NCI-H2227 treated with DMSO at 0.1 percent for 48 hours (cell line): ENCODE data around the gene C16orf95.
A peak's percentile ranks its signal among the peaks of the same experiment; 100 is the strongest.
"Not testable (repeated sequence)": the region's sequence is repeated elsewhere in the genome, so short reads cannot be mapped to it uniquely, and the experiment has no call there.

Experiments used
- DNase-seq: peaks from one replicate; lab custom pipeline; 2025; lab: John Stamatoyannopoulos, UW

Gene C16orf95, protein sequence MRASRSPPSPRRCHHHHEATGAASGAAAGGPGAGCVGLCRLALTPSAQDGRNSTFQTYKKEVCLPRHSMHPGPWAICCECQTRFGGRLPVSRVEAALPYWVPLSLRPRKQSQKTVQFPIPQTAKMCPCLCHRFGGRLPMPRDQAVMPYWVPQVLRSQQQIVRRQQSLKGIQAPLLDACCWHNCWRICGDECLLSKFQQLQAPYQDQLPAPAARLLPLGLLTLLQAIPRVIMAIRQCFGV

DNA sequence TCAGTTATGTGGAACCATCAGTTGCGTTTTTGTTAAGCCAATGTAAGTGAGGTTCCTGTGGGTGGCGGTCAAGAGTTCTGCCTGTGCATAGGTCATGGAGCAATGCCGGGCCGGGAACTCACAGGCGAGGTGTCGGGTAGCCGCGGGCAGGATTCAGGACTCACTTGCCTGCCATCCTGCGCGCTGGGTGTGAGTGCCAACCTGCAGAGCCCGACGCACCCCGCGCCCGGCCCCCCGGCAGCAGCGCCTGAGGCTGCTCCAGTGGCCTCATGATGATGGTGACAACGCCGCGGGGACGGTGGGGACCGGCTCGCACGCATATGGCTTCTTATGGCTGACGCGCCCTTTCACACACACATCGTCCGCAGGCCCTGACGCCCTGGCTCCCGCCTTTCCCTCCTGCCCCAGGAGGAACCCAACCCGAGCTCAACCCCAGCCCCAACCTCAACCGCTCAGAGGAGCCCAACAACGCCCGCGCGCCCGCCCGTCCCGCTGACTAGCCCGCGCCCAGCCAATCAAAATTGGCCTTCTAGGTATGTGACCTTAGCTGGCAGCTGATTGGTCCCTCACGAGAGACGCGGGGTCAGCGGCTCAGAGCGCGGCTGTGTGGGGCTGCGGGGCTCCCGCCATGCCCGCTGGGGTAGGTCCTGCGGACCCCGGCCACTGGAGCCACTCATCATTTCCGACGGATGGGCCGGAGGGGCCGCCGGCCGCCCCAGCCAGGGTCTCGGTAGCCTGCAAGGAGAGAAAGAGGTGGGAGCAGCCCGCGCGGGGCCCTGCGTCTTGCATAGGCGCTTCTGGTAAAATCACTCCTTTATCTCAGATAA is at the start of gene C16orf95:
TSS of gene C16orf95 (minus strand) at position 470 of the 827 bp plus-strand sequence. CDS start at position 320, 150 bp downstream.
- peak; percentile 85 for DNase-seq

DNA sequence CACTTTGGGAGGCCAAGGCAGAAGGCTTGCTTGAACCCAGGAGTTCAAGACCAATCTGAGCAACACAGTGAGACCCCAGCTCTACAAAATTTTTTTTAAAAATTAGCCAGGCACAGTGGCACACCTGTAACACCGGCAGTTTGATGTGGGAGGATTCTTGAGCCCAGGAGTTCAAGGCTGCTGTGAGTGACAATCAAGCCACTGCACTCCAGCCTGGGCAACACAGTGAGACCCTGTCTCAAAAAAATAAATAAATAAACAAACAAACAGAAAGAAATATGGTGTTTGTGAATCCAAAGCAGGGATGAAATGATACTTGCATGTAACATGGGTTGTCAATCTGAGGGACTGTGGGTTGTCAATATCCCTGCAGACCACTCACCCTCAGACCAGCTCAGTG is 49.7 kb upstream of the C16orf95 start:
- DNase-seq, result no peak

DNA sequence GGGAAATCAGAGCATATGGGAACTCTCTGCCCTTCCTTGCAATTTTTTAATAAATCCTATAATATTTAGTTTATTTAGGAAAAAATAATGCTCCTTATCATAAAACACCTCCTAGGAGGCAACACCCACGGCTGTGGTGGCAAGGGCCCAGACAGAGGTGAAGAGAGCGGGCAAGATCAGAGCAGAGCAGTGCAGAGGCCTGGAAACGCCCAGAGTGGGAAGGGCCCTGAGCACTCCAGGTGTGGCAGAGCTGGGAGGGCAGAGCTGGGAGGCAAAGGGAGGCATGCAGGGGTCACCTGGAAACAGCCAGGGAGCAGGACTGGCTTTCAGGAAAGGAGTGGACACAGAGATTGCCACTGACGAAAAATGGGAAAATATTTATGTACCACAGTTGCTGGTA is 49.1 kb upstream of the C16orf95 start:
- DNase-seq, result no peak

DNA sequence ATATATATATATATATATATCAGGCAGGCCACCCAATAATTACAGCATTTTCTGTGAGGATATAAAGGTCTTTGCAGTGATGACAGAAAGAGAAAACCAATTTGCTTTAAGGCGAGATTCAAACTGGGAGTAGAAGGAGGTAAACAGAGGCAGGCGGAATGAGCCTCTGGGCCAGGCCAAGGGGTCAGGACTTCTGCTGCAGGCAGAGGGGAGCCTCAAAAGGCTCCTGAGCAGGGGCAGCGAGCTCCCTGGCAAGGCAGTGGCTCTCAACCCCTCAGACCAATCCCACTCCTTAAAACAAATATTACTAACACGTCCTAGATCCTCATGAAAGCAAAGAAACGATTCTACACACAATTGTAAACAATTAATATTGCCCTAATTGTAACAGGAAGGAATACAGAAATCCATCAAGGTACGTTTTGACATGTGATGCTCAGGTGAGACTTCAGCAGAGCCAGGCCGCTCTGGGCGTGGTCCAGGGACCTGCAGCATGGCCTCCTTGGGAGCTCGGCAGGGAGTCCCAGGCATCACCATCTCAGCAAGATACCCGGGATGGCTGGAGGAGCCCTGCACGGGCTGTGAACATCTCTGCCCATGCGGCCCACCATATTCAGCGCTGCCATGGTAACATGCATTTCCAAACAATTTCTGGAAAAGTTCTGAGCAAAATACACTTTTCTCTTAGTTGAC is 48.0 kb upstream of the C16orf95 start:
- DNase-seq, result no peak

DNA sequence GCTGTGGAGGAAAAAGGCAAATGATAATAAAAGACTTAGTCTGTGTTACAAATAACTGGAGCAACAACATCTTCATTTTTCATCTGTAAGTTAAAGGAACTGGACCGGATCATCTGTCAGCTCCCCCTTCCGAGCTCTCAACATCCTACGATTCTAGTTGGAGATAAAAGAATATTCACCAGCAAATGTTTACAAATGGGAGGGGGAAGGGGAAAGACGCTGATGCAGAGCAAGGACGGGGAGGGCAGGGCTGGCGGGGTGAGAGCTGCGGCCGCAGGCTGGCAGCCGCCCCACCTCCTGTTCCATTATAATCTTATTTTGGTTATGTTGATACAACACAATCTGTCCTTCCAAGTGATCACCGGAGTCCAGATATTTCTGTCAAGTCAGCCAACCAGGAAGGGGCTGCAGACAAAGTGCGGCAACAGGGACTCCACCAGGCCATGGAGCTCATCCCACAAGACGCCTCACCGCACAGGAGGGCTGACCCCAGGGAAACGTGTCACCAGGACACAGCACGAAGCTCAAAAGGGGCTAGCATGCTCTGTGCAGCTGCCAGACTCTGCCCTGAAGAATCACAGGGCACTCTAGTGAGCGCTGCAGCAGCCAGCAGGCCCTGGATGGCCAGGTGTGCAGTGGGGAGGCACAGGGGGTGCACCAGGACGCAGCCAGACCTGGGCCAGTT is 46.7 kb upstream of the C16orf95 start:
- DNase-seq, result no peak

DNA sequence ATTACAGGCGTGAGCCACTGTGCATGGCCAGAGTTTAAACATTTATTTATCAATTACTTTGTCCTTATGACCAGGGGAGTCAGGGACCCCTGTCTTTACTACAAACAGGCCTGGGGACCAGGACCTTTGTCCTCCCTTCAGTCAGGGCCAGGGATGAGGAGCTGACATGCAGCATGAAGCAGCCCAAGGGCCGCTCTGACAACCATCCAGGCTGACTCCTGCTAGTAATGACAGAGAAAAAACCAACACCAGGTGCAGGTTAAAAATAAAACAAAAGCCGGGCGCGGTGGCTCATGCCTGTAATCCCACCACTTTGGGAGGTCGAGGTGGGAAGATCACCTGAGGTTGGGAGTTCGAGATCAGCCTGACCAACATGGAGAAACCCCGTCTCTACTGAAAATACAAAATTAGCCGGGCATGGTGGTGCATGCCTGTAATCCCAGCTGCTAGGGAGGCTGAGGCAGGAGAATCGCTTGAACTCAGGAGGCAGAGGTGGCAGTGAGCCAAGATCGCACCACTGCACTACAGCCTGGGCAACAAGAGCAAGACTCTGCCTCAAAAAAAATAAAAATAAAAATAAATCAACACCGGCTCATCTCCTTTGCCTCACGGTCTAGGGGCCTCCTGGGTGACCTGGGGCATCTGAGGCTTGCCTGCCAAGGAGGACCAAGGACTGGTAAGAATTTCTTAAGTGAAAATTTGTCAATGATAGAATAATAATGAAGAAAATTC is 45.8 kb upstream of the C16orf95 start:
- DNase-seq, result not testable (repeated sequence)

DNA sequence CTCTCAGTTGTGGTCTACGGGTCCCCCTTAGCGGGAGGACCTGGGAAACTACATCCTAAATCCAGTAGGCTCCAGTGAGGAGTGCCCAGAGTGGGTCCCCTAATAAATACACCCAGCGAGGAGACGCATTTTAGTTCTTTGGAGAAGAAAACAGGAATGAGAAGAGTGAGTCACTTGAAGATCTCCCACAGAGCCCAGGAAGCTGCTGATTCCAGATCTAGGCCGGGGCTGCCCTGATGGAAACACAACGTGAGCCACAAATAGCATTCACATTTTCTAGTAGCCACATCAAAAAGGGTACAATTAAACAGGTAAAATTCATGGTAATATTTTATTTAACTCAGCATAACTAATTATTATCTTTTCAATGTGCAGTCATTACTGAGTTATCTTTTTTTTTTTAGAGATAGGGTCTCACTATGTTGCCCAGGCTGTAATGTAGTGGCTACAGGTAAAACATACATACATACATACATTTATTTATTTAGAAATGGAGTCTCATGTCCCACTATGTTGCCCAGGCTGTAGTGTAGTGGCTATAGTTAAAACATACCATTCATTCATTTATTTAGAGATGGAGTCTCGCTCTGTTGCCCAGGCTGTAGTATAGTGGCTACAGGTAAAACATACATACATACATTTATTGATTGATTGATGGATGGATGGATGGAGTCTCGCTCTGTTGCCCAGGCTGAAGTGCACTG is 44.9 kb upstream of the C16orf95 start:
- no peak for DNase-seq

DNA sequence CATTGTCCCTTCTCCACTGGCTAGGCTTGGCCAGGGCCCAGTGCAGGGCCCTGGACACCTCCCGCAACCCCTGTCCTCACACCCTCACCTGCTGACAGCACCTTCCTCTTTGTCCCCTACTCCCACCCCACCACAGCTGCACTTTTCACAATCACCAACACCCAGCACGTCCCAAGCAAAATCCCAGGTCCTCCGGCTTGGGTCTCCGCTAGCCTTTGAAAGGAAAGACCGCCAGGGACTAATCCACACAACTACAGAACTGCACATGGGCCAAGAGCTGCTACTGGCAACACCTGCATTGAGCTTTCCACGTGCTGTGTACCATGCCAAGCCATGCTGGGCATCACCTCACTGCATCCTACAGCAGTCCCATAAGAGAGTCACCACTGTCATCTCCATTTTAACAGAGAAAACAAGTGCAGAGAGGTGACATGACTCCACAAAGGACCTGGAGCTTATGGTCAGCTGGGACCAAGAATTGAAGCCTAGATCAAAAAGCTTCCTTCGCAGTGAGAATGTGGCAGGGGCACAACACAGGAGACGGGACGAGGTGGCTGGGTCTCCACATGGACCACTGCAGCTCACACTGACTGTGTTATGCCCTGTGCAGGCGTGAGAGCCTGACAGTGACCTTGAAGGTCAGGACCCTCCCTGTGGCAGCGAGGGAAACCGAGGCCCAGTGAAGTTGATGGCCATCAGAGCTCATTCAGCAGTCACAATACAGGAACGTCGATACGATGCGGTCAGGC is 43.8 kb upstream of the C16orf95 start:
- no peak for DNase-seq

DNA sequence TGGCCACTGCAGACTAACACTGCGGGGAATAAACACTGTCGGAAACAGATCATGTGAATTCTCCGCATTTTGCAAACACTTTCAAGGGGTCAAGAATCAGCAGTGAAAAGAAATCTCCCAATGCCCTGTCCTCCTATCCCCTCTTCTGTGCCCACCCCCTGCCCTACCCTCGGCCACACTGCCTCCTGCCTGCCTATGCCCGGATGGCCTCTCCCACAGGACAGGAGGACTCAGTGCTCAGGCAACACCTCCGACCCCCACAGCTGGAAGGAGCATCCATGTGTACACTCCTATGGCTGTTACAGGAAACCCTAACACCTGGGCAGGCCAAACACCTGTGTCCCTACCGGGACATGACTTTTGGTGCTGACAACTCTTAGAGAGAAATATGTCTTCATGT is 41.9 kb upstream of the C16orf95 start:
- DNase-seq, result no peak

DNA sequence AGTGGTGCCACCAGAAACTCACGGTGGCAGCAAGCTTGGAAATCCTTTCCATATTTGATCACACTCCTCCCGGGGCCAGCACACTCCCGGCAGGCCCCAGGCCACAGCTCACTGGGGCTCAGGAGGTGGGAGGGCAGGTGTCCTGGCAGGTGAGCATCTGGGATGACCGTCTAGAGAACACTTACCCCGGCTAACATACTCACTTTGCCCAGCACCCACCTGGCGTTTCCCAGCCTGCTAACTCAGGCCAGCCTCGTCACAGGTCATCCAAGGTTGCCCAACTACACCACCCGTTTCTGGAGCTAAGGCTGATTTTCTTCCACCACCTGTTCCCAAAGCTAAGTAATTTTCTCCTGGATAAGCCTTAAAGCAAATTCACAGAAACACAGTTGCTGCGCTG is 41.5 kb upstream of the C16orf95 start:
- no peak for DNase-seq

DNA sequence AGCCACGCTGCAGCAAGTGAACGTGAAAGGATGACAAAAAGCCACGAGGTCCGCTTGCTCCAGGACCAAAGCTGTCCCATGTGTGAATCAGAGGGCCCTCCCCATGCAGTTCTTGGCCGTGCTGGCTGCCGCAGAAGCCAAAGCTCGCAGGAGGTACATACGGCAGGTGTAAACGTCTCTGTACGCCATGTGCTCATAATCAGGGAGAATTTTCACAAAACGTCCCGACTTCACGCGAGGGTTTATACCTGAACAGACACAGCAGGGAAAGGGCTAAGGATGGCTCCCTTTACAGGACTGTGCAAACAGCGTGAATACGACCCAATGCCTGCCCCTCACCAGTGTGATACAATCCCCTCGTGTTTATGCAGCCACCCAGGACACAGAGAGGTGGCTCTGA is 41.1 kb upstream of the C16orf95 start:
- DNase-seq, result no peak

DNA sequence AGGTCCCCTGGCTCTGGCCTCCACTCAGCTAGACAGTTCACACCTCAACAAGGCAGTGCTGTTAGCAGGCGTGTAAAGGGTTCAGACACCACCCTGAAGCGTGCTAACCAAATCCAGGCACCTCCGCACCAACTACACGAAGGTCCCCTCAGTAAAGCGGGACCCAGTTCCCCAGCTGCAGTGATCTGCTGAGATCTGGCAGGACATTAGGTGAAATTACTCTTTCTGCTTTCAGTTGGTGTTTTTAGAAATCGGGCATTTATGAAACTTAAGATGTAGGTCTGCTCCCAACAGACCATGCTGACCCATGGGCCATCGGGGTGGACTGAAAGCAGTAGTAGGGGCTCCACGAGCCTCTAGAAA is 39.3 kb upstream of the C16orf95 start:
- DNase-seq, result no peak

DNA sequence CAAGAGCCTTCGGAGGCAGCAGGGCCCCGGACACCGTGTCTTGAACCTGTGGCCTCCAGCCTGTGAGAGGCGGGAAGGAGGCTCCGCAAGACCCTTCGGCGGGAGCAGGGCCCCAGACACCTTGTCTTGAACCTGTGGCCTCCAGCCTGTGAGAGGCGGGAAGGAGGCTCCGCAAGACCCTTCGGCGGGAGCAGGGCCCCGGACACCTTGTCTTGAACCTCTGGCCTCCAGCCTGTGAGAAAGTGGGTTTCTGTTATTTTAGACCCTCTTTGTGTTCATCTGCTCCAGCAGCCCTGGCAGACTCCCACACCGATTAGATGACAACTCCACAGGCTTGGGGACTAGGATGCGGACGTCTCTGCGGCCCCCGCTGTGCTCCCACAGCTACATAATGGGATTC is 36.4 kb upstream of the C16orf95 start:
- DNase-seq, result no peak

DNA sequence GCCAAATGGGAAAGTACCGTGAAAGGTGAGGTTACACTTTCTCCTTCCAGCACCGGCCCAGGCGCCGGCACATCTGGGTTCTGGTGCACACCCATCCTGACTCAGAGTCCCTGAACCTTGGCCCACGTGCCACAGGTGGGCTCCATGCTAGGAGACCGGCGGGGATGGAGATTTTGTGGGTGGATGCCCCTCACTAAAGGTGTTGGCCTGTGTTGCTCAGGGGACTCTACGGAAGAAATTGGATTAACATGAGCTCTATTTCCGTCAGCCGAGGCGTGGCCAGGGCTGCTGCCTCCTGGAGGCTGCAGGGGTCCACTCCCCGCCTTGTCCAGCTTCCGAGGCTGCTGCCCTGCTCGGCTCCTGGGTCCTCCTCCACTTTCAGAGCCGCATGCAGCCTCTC is 35.6 kb upstream of the C16orf95 start:
- DNase-seq, result no peak

DNA sequence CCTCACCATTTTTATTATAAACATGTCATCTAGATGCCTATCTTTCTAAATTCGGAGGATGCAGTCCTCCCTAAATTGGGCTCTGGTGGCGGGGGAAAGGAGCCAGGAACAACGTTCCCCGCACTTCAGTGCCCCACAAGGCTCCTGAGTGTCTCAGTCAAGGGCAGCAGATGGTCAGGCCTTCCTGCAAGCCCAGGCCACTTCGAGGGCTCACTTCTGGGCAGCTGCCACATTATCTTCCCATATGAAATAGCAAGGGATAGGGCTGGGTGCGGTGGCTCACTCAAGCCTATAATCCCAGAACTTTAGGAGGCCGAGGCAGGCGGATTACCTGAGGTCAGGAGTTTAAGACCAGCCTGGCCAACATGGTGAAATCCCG is 34.1 kb upstream of the C16orf95 start:
- no peak for DNase-seq

DNA sequence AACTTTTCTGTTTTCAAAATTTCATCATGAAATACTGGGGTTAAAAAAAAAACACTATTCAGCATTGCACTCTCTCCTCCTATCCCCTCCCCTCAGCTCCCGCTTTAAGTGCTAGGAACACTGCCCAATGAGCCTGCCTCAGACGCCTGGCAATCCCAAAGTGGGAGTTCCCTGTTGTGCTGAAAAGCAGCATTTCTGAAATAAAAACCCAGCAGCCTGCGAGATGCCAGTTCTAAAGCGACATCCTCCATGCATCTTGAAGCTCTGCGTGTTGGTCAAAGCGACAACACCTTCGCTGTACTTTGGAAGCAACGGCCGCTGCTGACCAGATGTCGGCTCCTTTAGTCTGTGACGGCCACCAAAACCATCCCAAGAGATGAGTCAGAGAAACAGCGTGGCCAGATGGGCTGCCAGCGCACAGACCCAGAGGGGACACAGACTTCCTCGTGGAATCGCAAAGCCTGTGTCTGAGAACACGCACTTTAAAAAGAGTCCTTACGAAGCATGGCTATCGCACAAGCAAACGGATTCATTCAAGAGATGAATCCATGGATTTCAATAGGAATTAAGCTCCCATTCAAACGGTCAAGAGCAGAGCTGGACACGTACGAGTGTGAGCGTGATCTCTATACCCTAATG is 33.6 kb upstream of the C16orf95 start:
- DNase-seq, result no peak

DNA sequence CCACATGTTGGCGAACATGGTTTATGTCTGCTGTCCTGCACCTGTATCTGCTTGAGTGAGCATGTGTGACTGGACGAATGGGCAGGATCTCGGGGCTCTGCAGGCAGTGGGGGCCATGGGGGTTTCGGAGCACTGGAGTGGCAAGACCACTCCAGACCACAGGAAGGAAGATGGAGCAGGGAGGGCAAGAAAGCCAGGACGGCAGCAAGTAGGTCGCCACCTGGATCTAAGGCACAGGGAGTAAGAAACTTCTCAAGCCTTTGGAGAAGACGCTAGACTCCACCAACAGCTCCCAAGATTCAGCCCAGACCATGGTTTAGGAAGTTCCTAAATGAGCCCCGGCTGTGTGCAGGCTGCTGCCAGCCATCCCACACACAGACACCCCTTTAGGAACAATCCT is 32.8 kb upstream of the C16orf95 start:
- no peak for DNase-seq

DNA sequence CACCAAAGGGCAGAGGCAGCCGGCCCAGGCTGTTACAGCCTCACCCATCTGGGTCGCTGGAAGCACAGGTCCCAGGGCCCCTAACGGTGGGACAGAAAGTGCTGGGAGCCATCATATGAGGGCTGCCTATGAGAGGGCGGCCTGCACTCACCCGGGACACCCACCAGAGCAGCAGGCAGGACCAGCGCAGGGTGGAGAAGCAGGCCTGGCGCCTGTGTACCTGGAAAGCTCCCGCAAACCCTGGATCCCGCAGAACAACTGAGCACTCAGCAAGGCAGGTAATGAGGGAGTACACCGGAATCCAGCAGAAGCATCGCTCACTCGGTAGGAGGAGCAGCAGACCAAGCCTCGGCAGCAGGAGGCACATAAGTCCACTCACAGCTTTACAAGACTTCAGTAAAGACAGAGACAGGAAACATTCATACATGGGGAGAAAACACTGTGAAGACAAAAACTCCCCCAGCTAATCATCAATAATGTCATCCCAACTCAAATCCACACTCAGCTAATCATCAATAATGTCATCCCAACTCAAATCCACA is 31.5 kb upstream of the C16orf95 start:
- no peak for DNase-seq

DNA sequence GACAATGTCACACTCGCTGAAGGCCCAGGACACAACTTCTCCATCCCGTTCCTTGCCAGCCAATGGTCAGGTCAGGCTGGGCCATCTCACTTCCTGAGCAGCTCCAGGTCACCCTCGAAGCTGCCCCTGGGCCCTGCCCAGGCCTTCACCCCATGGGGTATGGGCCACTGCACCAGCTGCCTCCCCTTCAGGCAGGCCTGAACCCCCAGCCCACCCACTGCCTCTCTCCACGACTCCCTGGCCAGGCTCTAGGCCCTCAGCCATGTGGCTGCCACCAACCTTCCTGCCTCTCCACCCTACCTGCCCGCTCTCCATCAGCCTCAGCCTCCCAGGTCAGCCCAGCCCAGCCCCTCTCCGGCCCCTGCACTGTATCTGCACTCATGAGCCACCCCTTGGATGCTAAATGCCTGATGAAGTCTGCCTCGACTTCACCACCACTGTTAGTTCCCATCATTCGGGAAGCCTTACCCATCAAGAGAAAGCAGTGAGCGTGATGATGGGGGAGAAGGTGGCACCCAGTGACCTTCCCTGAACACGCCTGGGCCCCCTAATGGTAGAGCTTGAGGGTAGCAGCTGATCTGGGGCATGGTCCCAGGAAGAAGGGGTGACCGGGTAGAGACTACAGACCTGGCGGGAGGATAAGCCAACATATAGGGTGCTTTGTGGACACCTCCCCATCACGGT is 30.9 kb upstream of the C16orf95 start:
- no peak for DNase-seq
